PC-9 (cell line): ENCODE data around the gene PER2.
"Not testable (repeated sequence)": the region's sequence is repeated elsewhere in the genome, so short reads cannot be mapped to it uniquely, and the experiment has no call there.

Experiments used
- EZH2 ChIP-seq: fragments of 200-600 bp; sonication (generic); IDR thresholded peaks from 2 replicates; pipeline ENCODE4 v1.8.0; 2017; ENCODE audit warnings: antibody characterized with exemption, low read depth
- TF ChIP-seq, protein P1 (sequence below): fragments of 200-600 bp; sonication (generic); conservative IDR thresholded peaks from 2 replicates; pipeline ENCODE4 v1.6.1; 2017; ENCODE audit warnings: mixed run types, antibody characterized with exemption, mild to moderate bottlenecking, moderate library complexity

DNA sequence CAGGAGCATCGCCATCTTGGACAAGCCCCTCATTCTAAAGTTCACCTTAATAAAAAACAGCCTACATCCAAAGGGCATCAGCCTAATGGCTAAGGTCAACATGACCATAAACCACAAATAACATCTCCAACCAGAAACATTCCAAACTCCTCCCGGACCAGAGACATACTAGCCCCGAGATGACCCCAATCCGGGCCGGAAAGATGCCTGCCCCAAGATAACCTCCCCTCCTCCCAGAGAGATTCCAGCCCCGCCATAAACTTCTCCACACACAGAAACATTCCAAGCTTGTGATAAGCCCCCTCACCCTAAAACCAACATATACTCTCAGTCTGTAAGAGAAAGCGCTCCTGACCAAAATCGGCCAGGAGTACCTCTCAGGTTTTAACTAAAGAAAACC lies 16.7 kb downstream of the PER2 start:
- TF ChIP-seq, protein P1, sequence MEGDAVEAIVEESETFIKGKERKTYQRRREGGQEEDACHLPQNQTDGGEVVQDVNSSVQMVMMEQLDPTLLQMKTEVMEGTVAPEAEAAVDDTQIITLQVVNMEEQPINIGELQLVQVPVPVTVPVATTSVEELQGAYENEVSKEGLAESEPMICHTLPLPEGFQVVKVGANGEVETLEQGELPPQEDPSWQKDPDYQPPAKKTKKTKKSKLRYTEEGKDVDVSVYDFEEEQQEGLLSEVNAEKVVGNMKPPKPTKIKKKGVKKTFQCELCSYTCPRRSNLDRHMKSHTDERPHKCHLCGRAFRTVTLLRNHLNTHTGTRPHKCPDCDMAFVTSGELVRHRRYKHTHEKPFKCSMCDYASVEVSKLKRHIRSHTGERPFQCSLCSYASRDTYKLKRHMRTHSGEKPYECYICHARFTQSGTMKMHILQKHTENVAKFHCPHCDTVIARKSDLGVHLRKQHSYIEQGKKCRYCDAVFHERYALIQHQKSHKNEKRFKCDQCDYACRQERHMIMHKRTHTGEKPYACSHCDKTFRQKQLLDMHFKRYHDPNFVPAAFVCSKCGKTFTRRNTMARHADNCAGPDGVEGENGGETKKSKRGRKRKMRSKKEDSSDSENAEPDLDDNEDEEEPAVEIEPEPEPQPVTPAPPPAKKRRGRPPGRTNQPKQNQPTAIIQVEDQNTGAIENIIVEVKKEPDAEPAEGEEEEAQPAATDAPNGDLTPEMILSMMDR: not testable (repeated sequence)
- not testable (repeated sequence) for TF ChIP-seq EZH2
